Measurements from ENCODE around the gene LRIT2. TPM values are rescaled to one million over a fixed set of nuclear protein-coding genes. Genes with fewer than 3 reads are reported as not detected.

LRIT2 gene
- total and polyA plus RNA-seq, 2 experiments from 2014 or later: not detected

- H3K4me2 ChIP-seq: no peak overlapping the region
- no peak overlapping the region for H2AFZ ChIP-seq
- DNase-seq (ENCODE audit: low spot score): no peak
- no peaks in the 10 kb centered on the region for H3K9me3 ChIP-seq (ENCODE audit: low read depth)
- H4K20me1 ChIP-seq (ENCODE audit: insufficient read depth, poor library complexity, severe bottlenecking): no peaks in the 10 kb centered on the region
- peaks cover 9% of the 10 kb centered on the region for H3K27me3 ChIP-seq
- no peak for TF ChIP-seq EZH2 (IDR thresholded peaks at IDR 0.05; ENCODE audit: borderline replicate concordance)
- no peaks in the 10 kb centered on the region for H3K4me1 ChIP-seq (ENCODE audit: insufficient read depth)
- H3K9me2 ChIP-seq (replicated peaks; ENCODE audit: insufficient read depth): no peaks in the 10 kb centered on the region
- WGBS (ENCODE audit: low lambda C conversion rate, missing lambda C conversion rate): 92% methylated on average over 9 of the region's 9 CpGs
- H3K79me2 ChIP-seq: no peaks in the 10 kb centered on the region
- H3K27ac ChIP-seq: no peak overlapping the region
- no peak overlapping the region for H3K4me3 ChIP-seq
- no peaks in the 10 kb centered on the region for H3K36me3 ChIP-seq (replicated peaks; ENCODE audit: insufficient read depth, low read depth)
These were observed 8.5 kb downstream of the LRIT2 start for GRCh38 chr10:84216834-84217233.

- Histone ChIP-seq H3K4me2 (no peak overlapping the region), H3K4me3 (no peak overlapping the region), H3K36me3 (replicated peaks; ENCODE audit: insufficient read depth, low read depth) (no peaks in the 10 kb centered on the region), H3K9me3 (ENCODE audit: low read depth) (no peaks in the 10 kb centered on the region), H3K9me2 (replicated peaks; ENCODE audit: insufficient read depth) (no peaks in the 10 kb centered on the region), H3K27ac (no peak overlapping the region), H3K4me1 (ENCODE audit: insufficient read depth) (no peaks in the 10 kb centered on the region), H3K79me2 (no peaks in the 10 kb centered on the region), H4K20me1 (ENCODE audit: insufficient read depth, poor library complexity, severe bottlenecking) (no peaks in the 10 kb centered on the region), H3K27me3 (no peaks in the 10 kb centered on the region), H2AFZ (no peak overlapping the region)
- no peak for TF ChIP-seq EZH2 (IDR thresholded peaks at IDR 0.05; ENCODE audit: borderline replicate concordance)
- peak; percentile 32 for TF ChIP-seq CTCF (IDR thresholded peaks at IDR 0.05; ENCODE audit: poor library complexity)
- WGBS (ENCODE audit: low lambda C conversion rate, missing lambda C conversion rate): 55% methylated on average over 11 of the region's 12 CpGs
- no peak for DNase-seq (ENCODE audit: low spot score)
These were observed 10.6 kb downstream of the LRIT2 start for GRCh38 chr10:84214612-84215235.

- no peak overlapping the region for H2AFZ ChIP-seq
- H3K4me3 ChIP-seq: no peak overlapping the region
- H3K27me3 ChIP-seq: no peaks in the 10 kb centered on the region
- DNase-seq (ENCODE audit: low spot score): no peak
- TF ChIP-seq EZH2 (IDR thresholded peaks at IDR 0.05; ENCODE audit: borderline replicate concordance) (no peak), CTCF (IDR thresholded peaks at IDR 0.05; ENCODE audit: poor library complexity) (no peak), EZH2phosphoT487 (IDR thresholded peaks at IDR 0.05; ENCODE audit: low read depth, severe bottlenecking, unreplicated experiment) (no peak)
- WGBS (ENCODE audit: low lambda C conversion rate, missing lambda C conversion rate): 95% methylated on average over 22 of the region's 25 CpGs
- no peaks in the 10 kb centered on the region for H3K9me3 ChIP-seq (ENCODE audit: low read depth)
- H3K79me2 ChIP-seq: no peaks in the 10 kb centered on the region
- H4K20me1 ChIP-seq (ENCODE audit: insufficient read depth, poor library complexity, severe bottlenecking): no peaks in the 10 kb centered on the region
- no peak overlapping the region for H3K4me2 ChIP-seq
- no peaks in the 10 kb centered on the region for H3K9me2 ChIP-seq (replicated peaks; ENCODE audit: insufficient read depth)
- no peaks in the 10 kb centered on the region for H3K4me1 ChIP-seq (ENCODE audit: insufficient read depth)
- H3K27ac ChIP-seq: no peak overlapping the region
- no peaks in the 10 kb centered on the region for H3K36me3 ChIP-seq (replicated peaks; ENCODE audit: insufficient read depth, low read depth)
These were observed 11.2 kb downstream of the LRIT2 start for GRCh38 chr10:84214046-84214572.

- Histone ChIP-seq H3K27me3 (no peaks in the 10 kb centered on the region), H3K4me2 (no peak overlapping the region), H3K36me3 (replicated peaks; ENCODE audit: insufficient read depth, low read depth) (no peaks in the 10 kb centered on the region), H2AFZ (no peak overlapping the region), H3K4me3 (no peak overlapping the region), H3K9me3 (ENCODE audit: low read depth) (no peaks in the 10 kb centered on the region), H3K9me2 (replicated peaks; ENCODE audit: insufficient read depth) (no peaks in the 10 kb centered on the region), H3K27ac (no peak overlapping the region), H3K4me1 (ENCODE audit: insufficient read depth) (no peaks in the 10 kb centered on the region), H3K79me2 (no peaks in the 10 kb centered on the region), H4K20me1 (ENCODE audit: insufficient read depth, poor library complexity, severe bottlenecking) (no peaks in the 10 kb centered on the region)
- DNase-seq (ENCODE audit: low spot score): no peak
- 96% methylated on average over 11 of the region's 11 CpGs for WGBS (ENCODE audit: low lambda C conversion rate, missing lambda C conversion rate)
- TF ChIP-seq EZH2phosphoT487 (IDR thresholded peaks at IDR 0.05; ENCODE audit: low read depth, severe bottlenecking, unreplicated experiment): no peak
- TF ChIP-seq EZH2 (IDR thresholded peaks at IDR 0.05; ENCODE audit: borderline replicate concordance): no peak
- no peak for TF ChIP-seq CTCF (IDR thresholded peaks at IDR 0.05; ENCODE audit: poor library complexity)
These were observed 12.3 kb downstream of the LRIT2 start for GRCh38 chr10:84213076-84213475.
